Esophagus squamous epithelium (tissue), 5 donors: ENCODE results near the gene GYS2. TPM values are rescaled to one million over a fixed set of nuclear protein-coding genes. Genes with fewer than 3 reads are reported as not detected.

Source experiments
- DNase-seq: peaks from one replicate; lab custom pipeline; 2025; lab: John Stamatoyannopoulos, UW
- H3K27ac ChIP-seq, 4 donors: fragments of 200-600 bp; sonication (generic); one replicate each; pipeline ENCODE4 v1.5.1; 2016 to 2019; ENCODE audit warnings: mild to moderate bottlenecking in 1 of 4
- H3K27me3 ChIP-seq, 4 donors: fragments of 200-600 bp; sonication (generic); 1 replicate in 3 of 4; 2 replicates in 1 of 4; pipeline versions ENCODE4 v1.5.1 to v1.6.0; 2017 to 2021; ENCODE audit warnings: antibody characterized with exemption in 1 of 4
- H3K36me3 ChIP-seq, 3 donors: fragments of 200-600 bp; sonication (generic); one replicate each; pipeline ENCODE4 v1.5.1; 2016 to 2019
- H3K4me1 ChIP-seq, 3 donors: fragments of 200-600 bp; sonication (generic); one replicate each; pipeline ENCODE4 v1.5.1; 2017 to 2019
- H3K4me3 ChIP-seq, 4 donors: fragments of 200-600 bp; sonication (generic); 1 replicate in 3 of 4; 2 replicates in 1 of 4; pipeline ENCODE4 v1.5.1; 2016 to 2019; ENCODE audit warnings: mild to moderate bottlenecking in 2 of 4, moderate library complexity in 1 of 4
- H3K9me3 ChIP-seq, 3 donors: fragments of 200-600 bp; sonication (generic); one replicate each; pipeline ENCODE4 v1.5.1; 2016 to 2019
- CTCF ChIP-seq, 6 experiments: fragments of 450-650 bp in 4 of 6; fragments of 200-600 bp in 2 of 6; sonication (generic) in 2 of 6; IDR thresholded peaks; one replicate each; pipeline ENCODE4 v1.5.1; 2016 to 2019; ENCODE audit warnings: antibody characterized with exemption in 6 of 6, mild to moderate bottlenecking in 4 of 6, moderate library complexity in 4 of 6
- POLR2A ChIP-seq, 4 donors: fragments of 450-650 bp; IDR thresholded peaks; one replicate each; pipeline ENCODE4 v1.6.1; 2017; ENCODE audit warnings: antibody characterized with exemption in 4 of 4, mild to moderate bottlenecking in 4 of 4, moderate library complexity in 3 of 4
- WGBS, 2 donors: methylation state at CpG; one replicate each; pipeline ENCODE4 v1.1.5; 2018; 5-methylcytosine and 5-hydroxymethylcytosine counted together
- intact Hi-C: fragments of 100-400 bp; cut with DNase I; formaldehyde crosslinking; loops from one replicate; pipeline ENCODE4 v1.15.0; 2022
- total RNA-seq, 4 donors: library from RNA; depleted of rRNA; stranded (reverse); fragments of >200 nt; gene quantifications; one replicate each; pipeline ENCODE4 v1.1.0, GENCODE V29; 2016
- donor health status: DM: yes; HTN: yes; CAD: no.

GYS2 gene
- total RNA-seq, 4 donors from 2014 or later, result 0.29 to 12.9 (median 3.2) TPM

DNA sequence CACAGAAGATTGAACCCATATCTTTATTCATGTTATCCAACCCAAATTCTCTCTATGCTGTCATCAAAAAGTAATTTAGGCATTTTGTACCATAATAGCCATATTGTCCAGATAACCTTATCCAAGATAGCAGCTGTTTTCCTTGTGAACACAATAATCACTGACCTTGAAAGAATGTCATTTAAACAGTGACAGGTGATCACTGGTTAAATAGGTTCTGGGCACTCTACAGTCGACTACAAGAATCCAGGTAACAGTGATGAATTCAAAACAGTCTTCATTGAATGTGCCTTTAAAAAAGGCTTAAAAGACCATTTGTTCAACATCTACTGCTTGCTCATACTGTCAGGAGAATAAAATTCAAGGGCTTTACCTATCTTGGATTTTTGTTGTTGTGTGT is 83.1 kb downstream of the GYS2 start:
- TF ChIP-seq POLR2A (IDR thresholded peaks at IDR 0.05) (no peak), CTCF (IDR thresholded peaks at IDR 0.05) (no peak)
- Histone ChIP-seq H3K36me3 (peaks cover 0 to 13% (median 0%) of the 10 kb centered on the region in 3 donors), H3K4me1 (no peaks in the 10 kb centered on the region), H3K27me3 (peaks cover 0 to 5% (median 0%) of the 10 kb centered on the region in 4 donors), H3K4me3 (no peak overlapping the region), H3K9me3 (no peaks in the 10 kb centered on the region), H3K27ac (no peak overlapping the region)
- intact Hi-C loops, result no loop called here
- no peak for DNase-seq
- WGBS, 2 donors, result 60 to 62% methylated on average over 1 of the region's 1 CpG

GRCh38 chr12:21518451-21518850 is 86.2 kb downstream of the GYS2 start:
- peaks cover 0 to 41% (median 0%) of the 10 kb centered on the region in 3 donors for H3K36me3 ChIP-seq
- no peaks in the 10 kb centered on the region for H3K9me3 ChIP-seq
- DNase-seq, result no peak
- H3K4me1 ChIP-seq, result no peaks in the 10 kb centered on the region
- no peak overlapping the region for H3K27ac ChIP-seq
- 62 to 86% methylated on average over 3 of the region's 3 CpGs for WGBS, 2 donors
- no peaks in the 10 kb centered on the region for H3K27me3 ChIP-seq
- intact Hi-C loops, result no loop called here
- no peak overlapping the region for H3K4me3 ChIP-seq
- TF ChIP-seq CTCF (IDR thresholded peaks at IDR 0.05) (no peak), POLR2A (IDR thresholded peaks at IDR 0.05) (no peak)

- TF ChIP-seq CTCF (IDR thresholded peaks at IDR 0.05), result no peak
- no peak for TF ChIP-seq POLR2A (IDR thresholded peaks at IDR 0.05)
- DNase-seq, result no peak
- H3K9me3 ChIP-seq, result no peaks in the 10 kb centered on the region
- H3K4me1 ChIP-seq, result no peaks in the 10 kb centered on the region
- intact Hi-C loops, result no loop called here
- H3K27me3 ChIP-seq, result no peaks in the 10 kb centered on the region
- no peak overlapping the region for H3K4me3 ChIP-seq
- WGBS, 2 donors, result 89 to 93% methylated on average over 2 of the region's 2 CpGs
- peaks cover 0 to 63% (median 3%) of the 10 kb centered on the region in 3 donors for H3K36me3 ChIP-seq
- H3K27ac ChIP-seq, result no peak overlapping the region
These were observed 88.4 kb downstream of the GYS2 start for GRCh38 chr12:21516281-21516680.

DNA sequence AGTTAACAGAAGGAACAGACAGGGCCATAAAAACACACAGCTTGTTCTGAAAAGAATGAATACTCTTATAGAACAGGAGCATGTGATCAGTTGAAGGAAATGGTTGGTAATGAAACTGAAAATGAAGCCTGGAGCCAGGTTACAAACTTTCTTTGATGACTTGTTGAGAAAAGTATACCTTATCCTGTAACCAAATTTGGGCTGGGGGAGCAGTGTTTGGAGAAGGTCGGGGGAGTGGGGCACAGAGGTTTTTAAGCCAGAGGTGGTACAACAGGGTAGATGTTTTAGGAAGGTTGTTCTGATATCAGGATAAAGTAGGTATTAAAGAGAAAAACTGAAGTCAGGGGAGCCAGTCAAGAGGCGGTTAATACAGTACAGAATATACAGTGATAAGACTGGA is 94.9 kb downstream of the GYS2 start:
- peaks cover 0 to 62% (median 3%) of the 10 kb centered on the region in 3 donors for H3K36me3 ChIP-seq
- 27 to 43% methylated on average over 2 of the region's 2 CpGs for WGBS, 2 donors
- peaks cover 0 to 7% (median 0%) of the 10 kb centered on the region in 3 donors for H3K4me1 ChIP-seq
- DNase-seq, result no peak
- H3K27me3 ChIP-seq, result no peaks in the 10 kb centered on the region
- no peak overlapping the region for H3K27ac ChIP-seq
- TF ChIP-seq CTCF (IDR thresholded peaks at IDR 0.05), result no peak
- TF ChIP-seq POLR2A (IDR thresholded peaks at IDR 0.05), result no peak
- no peak overlapping the region for H3K4me3 ChIP-seq
- intact Hi-C loops, result no loop called here
- no peaks in the 10 kb centered on the region for H3K9me3 ChIP-seq

DNA sequence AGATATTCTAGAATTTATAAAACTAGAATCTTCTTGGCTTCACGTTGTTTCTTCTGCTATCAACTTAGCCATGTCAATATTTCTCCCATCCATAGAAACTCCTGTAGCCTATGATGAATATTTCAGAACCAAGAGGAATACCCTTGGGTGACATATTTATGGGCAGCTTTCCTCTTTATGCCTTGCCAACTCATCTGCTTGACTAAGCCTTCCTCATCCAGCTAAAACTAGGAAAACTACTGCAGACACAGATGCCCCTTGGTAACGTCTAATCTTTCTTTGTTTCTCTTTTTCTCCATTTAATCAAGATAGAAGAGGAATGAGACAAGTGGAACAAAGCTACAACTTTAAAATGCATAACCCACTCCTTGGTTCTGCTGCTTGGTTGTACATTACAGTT is 96.8 kb downstream of the GYS2 start:
- 76 to 78% methylated on average over 2 of the region's 2 CpGs for WGBS, 2 donors
- Histone ChIP-seq H3K9me3 (no peaks in the 10 kb centered on the region), H3K4me1 (peaks cover 2 to 26% (median 8%) of the 10 kb centered on the region in 3 donors), H3K36me3 (peaks cover 0 to 44% (median 2%) of the 10 kb centered on the region in 3 donors), H3K27ac (no peak overlapping the region), H3K27me3 (no peaks in the 10 kb centered on the region), H3K4me3 (no peak overlapping the region)
- intact Hi-C loops, result no loop called here
- no peak for DNase-seq
- TF ChIP-seq CTCF (IDR thresholded peaks at IDR 0.05), result no peak
- TF ChIP-seq POLR2A (IDR thresholded peaks at IDR 0.05), result no peak
